IMR-90 (cell line): ENCODE data around the gene SIPA1L3. TPM values are rescaled to one million over a fixed set of nuclear protein-coding genes. Genes with fewer than 3 reads are reported as not detected.

ENCODE experiments used
- ATAC-seq: fragments of 200-7000 bp; cut with Tn5 transposase; 2 replicates; pipeline ENCODE4 v1.9.1; 2020; ENCODE audit warnings: low read depth, mild to moderate bottlenecking, moderate library complexity
- BruUV-seq: library from RNA; stranded (reverse); fragments of 400-500 nt; replicated peaks from 2 replicates; lab custom pipeline; 2021; lab: Mats Ljungman, UMichigan
- CTCF ChIA-PET: fragments of 300-600 bp; formaldehyde crosslinking; extraction: SDS; loops from one replicate; lab custom pipeline; 2021; ENCODE audit warnings: antibody characterized with exemption; lab: Yijun Ruan, JAX
- POLR2A ChIA-PET: fragments of 300-600 bp; sonication (Branson Sonifier 250); formaldehyde crosslinking; loops from one replicate; lab custom pipeline; 2022; ENCODE audit warnings: antibody characterized with exemption; ENCODE audit not compliant: unreplicated experiment; lab: Charles Lee
- DNase-seq: peaks from one replicate; pipeline ENCODE4 v3.0.0; 2013
- H2AFZ ChIP-seq: replicated peaks from 2 replicates; pipeline ENCODE3; 2013; ENCODE audit warnings: low read length, mild to moderate bottlenecking; ENCODE audit not compliant: poor library complexity
- H2AK5ac ChIP-seq: 2 replicates; pipeline ENCODE4 v1.6.1; 2013; ENCODE audit warnings: low read depth, low read length, inconsistent platforms
- H2AK9ac ChIP-seq: replicated peaks from 2 replicates; pipeline ENCODE3; 2013; ENCODE audit warnings: mild to moderate bottlenecking, low read depth, low read length, moderate library complexity; ENCODE audit not compliant: poor library complexity
- H2BK120ac ChIP-seq: 2 replicates; pipeline ENCODE4 v1.6.1; 2013; ENCODE audit warnings: low read depth, low read length, inconsistent platforms
- H2BK15ac ChIP-seq: 3 replicates; pipeline ENCODE4 v1.6.1; 2013; ENCODE audit warnings: low read depth, low read length, inconsistent platforms
- H2BK20ac ChIP-seq: 2 replicates; pipeline ENCODE4 v1.6.1; 2013; ENCODE audit warnings: low read depth, mild to moderate bottlenecking, inconsistent platforms, low read length, moderate library complexity
- H2BK5ac ChIP-seq: 2 replicates; pipeline ENCODE4 v1.6.1; 2013; ENCODE audit warnings: mild to moderate bottlenecking, low read depth, low read length, inconsistent platforms; ENCODE audit not compliant: poor library complexity, severe bottlenecking
- H3K14ac ChIP-seq: replicated peaks from 2 replicates; pipeline ENCODE4 v1.6.1; 2013; ENCODE audit warnings: low read depth, low read length, inconsistent platforms
- H3K18ac ChIP-seq: 2 replicates; pipeline ENCODE4 v1.6.1; 2013; ENCODE audit warnings: low read depth, low read length, control low read depth
- H3K23ac ChIP-seq: 2 replicates; pipeline ENCODE4 v1.6.1; 2013; ENCODE audit warnings: low read depth, low read length, inconsistent platforms
- H3K27ac ChIP-seq: 2 replicates; pipeline ENCODE4 v1.5.1; 2013; ENCODE audit warnings: mild to moderate bottlenecking, control low read depth, low read length; ENCODE audit not compliant: insufficient read depth
- H3K27me3 ChIP-seq: 2 replicates; pipeline ENCODE4 v1.6.1; 2013; ENCODE audit warnings: low read length; ENCODE audit not compliant: control insufficient read depth, insufficient read depth
- H3K36me3 ChIP-seq: 2 replicates; pipeline ENCODE4 v1.6.1; 2013; ENCODE audit warnings: low read length, mixed read lengths; ENCODE audit not compliant: control insufficient read depth, insufficient read depth
- H3K4ac ChIP-seq: 2 replicates; pipeline ENCODE4 v1.6.1; 2013; ENCODE audit warnings: low read depth, low read length, inconsistent platforms
- H3K4me1 ChIP-seq: 2 replicates; pipeline ENCODE4 v1.6.1; 2013; ENCODE audit warnings: low read length, mixed read lengths; ENCODE audit not compliant: control insufficient read depth, insufficient read depth
- H3K4me2 ChIP-seq: 2 replicates; pipeline ENCODE4 v1.6.1; 2013; ENCODE audit warnings: low read depth, mild to moderate bottlenecking, control low read depth, low read length, moderate library complexity
- H3K4me3 ChIP-seq: 2 replicates; pipeline ENCODE4 v1.5.1; 2013; ENCODE audit warnings: low read depth, mild to moderate bottlenecking, control low read depth, low read length, moderate library complexity; ENCODE audit not compliant: insufficient read depth
- H3K56ac ChIP-seq: 2 replicates; pipeline ENCODE4 v1.6.1; 2013; ENCODE audit warnings: low read length, inconsistent platforms; ENCODE audit not compliant: insufficient read depth; ENCODE audit errors: extremely low read depth
- H3K79me1 ChIP-seq, 2 experiments: 2 replicates each; pipeline ENCODE4 v1.6.1; 2013; ENCODE audit warnings: low read length in 2 of 2, inconsistent platforms in 1 of 2, low read depth in 1 of 2
- H3K9ac ChIP-seq: 2 replicates; pipeline ENCODE4 v1.6.1; 2013; ENCODE audit warnings: low read depth, low read length, control low read depth
- H3K9me1 ChIP-seq: 2 replicates; pipeline ENCODE4 v1.6.1; 2013; ENCODE audit warnings: low read length, inconsistent platforms; ENCODE audit not compliant: insufficient read depth
- H3K9me3 ChIP-seq: 2 replicates; pipeline ENCODE4 v1.6.1; 2013; ENCODE audit warnings: low read length; ENCODE audit not compliant: control insufficient read depth, insufficient read depth
- H4K20me1 ChIP-seq: 2 replicates; pipeline ENCODE4 v1.6.1; 2013; ENCODE audit warnings: low read length, inconsistent platforms; ENCODE audit not compliant: insufficient read depth
- H4K5ac ChIP-seq: 2 replicates; pipeline ENCODE4 v1.6.1; 2013; ENCODE audit warnings: mild to moderate bottlenecking, low read depth, low read length, control low read depth
- H4K8ac ChIP-seq, 2 experiments: 2 replicates each; pipeline ENCODE4 v1.6.1; 2013; ENCODE audit warnings: low read depth in 2 of 2, low read length in 2 of 2, control low read depth in 1 of 2, inconsistent platforms in 1 of 2
- H4K91ac ChIP-seq: 2 replicates; pipeline ENCODE4 v1.6.1; 2013; ENCODE audit warnings: low read depth, low read length, inconsistent platforms; ENCODE audit not compliant: insufficient read depth
- BHLHE40 ChIP-seq: fragments of 150-350 bp; IDR thresholded peaks from 2 replicates; pipeline ENCODE4 v1.6.1; 2016; ENCODE audit warnings: mild to moderate bottlenecking, low read depth, low read length
- CEBPB ChIP-seq: IDR thresholded peaks from 2 replicates; pipeline ENCODE4 v1.6.1; 2012; ENCODE audit warnings: low read depth, low read length, improper control_type of control experiment
- MAFK ChIP-seq: IDR thresholded peaks from 2 replicates; pipeline ENCODE4 v1.6.1; 2012; ENCODE audit warnings: low read depth, low read length, improper control_type of control experiment
- MAZ ChIP-seq: IDR thresholded peaks from 2 replicates; pipeline ENCODE4 v1.6.1; 2012; ENCODE audit warnings: low read depth, mild to moderate bottlenecking, low read length, improper control_type of control experiment, moderate library complexity, borderline replicate concordance
- MXI1 ChIP-seq: IDR thresholded peaks from 2 replicates; pipeline ENCODE4 v1.6.1; 2012; ENCODE audit warnings: low read depth, mild to moderate bottlenecking, low read length, moderate library complexity, borderline replicate concordance
- RAD21 ChIP-seq: IDR thresholded peaks from 2 replicates; pipeline ENCODE4 v1.6.1; 2012; ENCODE audit warnings: low read length, improper control_type of control experiment
- RCOR1 ChIP-seq: IDR thresholded peaks from 2 replicates; pipeline ENCODE4 v1.6.1; 2012; ENCODE audit warnings: mild to moderate bottlenecking, low read length, improper control_type of control experiment; ENCODE audit not compliant: insufficient replicate concordance
- WGBS, 2 experiments: methylation state at CpG; one replicate each; pipeline versions ENCODE4 v1.1.5 to v1.1.7; 2013; ENCODE audit warnings: missing lambda C conversion rate in 2 of 2; ENCODE audit not compliant: insufficient read length in 1 of 2; ENCODE audit errors: extremely low coverage in 2 of 2; 5-methylcytosine and 5-hydroxymethylcytosine counted together
- dilution Hi-C: fragments of 300-500 bp; cut with HindIII; formaldehyde crosslinking; loops from one replicate; pipeline ENCODE4 v1.14.3; 2018; ENCODE audit warnings: low sequenced_read_pairs; ENCODE audit not compliant: unreplicated experiment
- in situ Hi-C: fragments of 300-500 bp; cut with MboI; formaldehyde crosslinking; loops from 3 replicates; pipeline ENCODE4 v1.14.3; 2019; ENCODE audit warnings: low sequenced_read_pairs, inconsistent platforms, mixed read lengths
- intact Hi-C: fragments of 100-400 bp; cut with micrococcal nuclease; formaldehyde crosslinking; loops from 2 replicates; pipeline ENCODE4 v1.10.0; 2022
- polyA plus RNA-seq, 3 experiments: library from polyadenylated mRNA; depleted of rRNA; stranded (reverse); fragments of >200 nt; gene quantifications; 2 replicates each; pipeline ENCODE4 v1.2.3, GENCODE V29; 2012; ENCODE audit warnings: low replicate concordance in 1 of 3
- total RNA-seq: library from RNA; depleted of rRNA; stranded (reverse); fragments of >200 nt; gene quantifications from 2 replicates; pipeline ENCODE4 v1.2.3, GENCODE V29; 2012
- TF ChIP-seq, protein P1 (sequence below): conservative IDR thresholded peaks from 2 replicates; pipeline ENCODE4 v1.5.1; 2012; ENCODE audit warnings: mild to moderate bottlenecking, low read depth, low read length, improper control_type of control experiment
- TF ChIP-seq, protein P2 (sequence below): fragments of 150-350 bp; IDR thresholded peaks from 2 replicates; pipeline ENCODE4 v1.6.1; 2016; ENCODE audit warnings: low read depth, mild to moderate bottlenecking, low read length, moderate library complexity, borderline replicate concordance

Gene SIPA1L3
- total and polyA plus RNA-seq, 2 of the 4 experiments (the other 2 are of a cell fraction), result 4.1 to 9.4 TPM

DNA sequence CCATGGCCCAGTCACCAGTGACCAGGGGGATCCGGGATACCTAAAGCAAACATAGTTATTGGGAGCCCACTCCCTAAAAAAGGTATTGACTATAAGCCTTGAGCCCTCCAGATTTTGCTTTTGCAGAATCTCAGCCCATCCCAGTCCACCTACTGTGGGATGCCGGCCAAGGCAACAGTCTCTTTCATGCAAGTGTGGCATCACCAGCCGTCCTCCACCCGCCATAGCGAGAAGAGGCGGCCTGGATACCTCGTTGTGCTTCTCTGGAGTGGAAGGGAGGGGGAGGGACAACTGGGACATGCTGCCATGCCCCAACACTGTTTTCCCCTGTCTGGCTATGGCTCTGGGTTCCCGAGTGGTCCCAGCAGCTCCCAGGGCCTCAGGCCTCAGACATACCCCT, 193.6 kb downstream of the SIPA1L3 start:
- peaks cover 28% of the 10 kb centered on the region for H3K36me3 ChIP-seq
- no peak overlapping the region for H2AK5ac ChIP-seq
- H3K4me3 ChIP-seq, result no peak overlapping the region
- H3K27ac ChIP-seq, result no peak overlapping the region
- H2BK15ac ChIP-seq, result no peak overlapping the region
- no peak overlapping the region for H4K8ac ChIP-seq
- peaks cover 3% of the 10 kb centered on the region; the same call in 1 of the 2 replicates for H4K20me1 ChIP-seq
- no peak for TF ChIP-seq MXI1
- no peak for TF ChIP-seq MAZ
- no peak for TF ChIP-seq BHLHE40
- TF ChIP-seq RCOR1, result no peak
- TF ChIP-seq, protein P1, sequence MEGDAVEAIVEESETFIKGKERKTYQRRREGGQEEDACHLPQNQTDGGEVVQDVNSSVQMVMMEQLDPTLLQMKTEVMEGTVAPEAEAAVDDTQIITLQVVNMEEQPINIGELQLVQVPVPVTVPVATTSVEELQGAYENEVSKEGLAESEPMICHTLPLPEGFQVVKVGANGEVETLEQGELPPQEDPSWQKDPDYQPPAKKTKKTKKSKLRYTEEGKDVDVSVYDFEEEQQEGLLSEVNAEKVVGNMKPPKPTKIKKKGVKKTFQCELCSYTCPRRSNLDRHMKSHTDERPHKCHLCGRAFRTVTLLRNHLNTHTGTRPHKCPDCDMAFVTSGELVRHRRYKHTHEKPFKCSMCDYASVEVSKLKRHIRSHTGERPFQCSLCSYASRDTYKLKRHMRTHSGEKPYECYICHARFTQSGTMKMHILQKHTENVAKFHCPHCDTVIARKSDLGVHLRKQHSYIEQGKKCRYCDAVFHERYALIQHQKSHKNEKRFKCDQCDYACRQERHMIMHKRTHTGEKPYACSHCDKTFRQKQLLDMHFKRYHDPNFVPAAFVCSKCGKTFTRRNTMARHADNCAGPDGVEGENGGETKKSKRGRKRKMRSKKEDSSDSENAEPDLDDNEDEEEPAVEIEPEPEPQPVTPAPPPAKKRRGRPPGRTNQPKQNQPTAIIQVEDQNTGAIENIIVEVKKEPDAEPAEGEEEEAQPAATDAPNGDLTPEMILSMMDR, result no peak
- TF ChIP-seq MAFK, result no peak
- TF ChIP-seq, protein P2, sequence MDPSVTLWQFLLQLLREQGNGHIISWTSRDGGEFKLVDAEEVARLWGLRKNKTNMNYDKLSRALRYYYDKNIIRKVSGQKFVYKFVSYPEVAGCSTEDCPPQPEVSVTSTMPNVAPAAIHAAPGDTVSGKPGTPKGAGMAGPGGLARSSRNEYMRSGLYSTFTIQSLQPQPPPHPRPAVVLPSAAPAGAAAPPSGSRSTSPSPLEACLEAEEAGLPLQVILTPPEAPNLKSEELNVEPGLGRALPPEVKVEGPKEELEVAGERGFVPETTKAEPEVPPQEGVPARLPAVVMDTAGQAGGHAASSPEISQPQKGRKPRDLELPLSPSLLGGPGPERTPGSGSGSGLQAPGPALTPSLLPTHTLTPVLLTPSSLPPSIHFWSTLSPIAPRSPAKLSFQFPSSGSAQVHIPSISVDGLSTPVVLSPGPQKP, result no peak
- TF ChIP-seq RAD21, result no peak
- TF ChIP-seq CEBPB, result no peak
- BruUV-seq, result no TSS peak
- no peak overlapping the region for H4K5ac ChIP-seq
- no peak overlapping the region for H3K9ac ChIP-seq
- H2AK9ac ChIP-seq, result peak overlapping the region; percentile 16
- H2BK120ac ChIP-seq, result no peak overlapping the region
- H3K4ac ChIP-seq, result no peak overlapping the region
- peaks cover 14 to 41% of the 10 kb centered on the region in 2 experiments for H3K79me1 ChIP-seq
- WGBS, 2 experiments, result 80% methylated on average over 1 of the region's 8 CpGs; no CpG with 5 or more reads in 1 of the 2 experiments
- no peak overlapping the region for H3K56ac ChIP-seq
- H2BK20ac ChIP-seq, result no peak overlapping the region
- DNase-seq (no peak), ATAC-seq (no peak)
- no peak overlapping the region for H2AFZ ChIP-seq
- H3K4me1 ChIP-seq, result no peaks in the 10 kb centered on the region
- ChIA-PET POLR2A (no interaction called here), CTCF (no interaction called here)
- no peak overlapping the region for H3K14ac ChIP-seq
- H3K27me3 ChIP-seq, result no peaks in the 10 kb centered on the region
- no peak overlapping the region for H3K18ac ChIP-seq
- intact Hi-C loops, result no loop called here
- in situ Hi-C loops, result no loop called here
- peaks cover 9% of the 10 kb centered on the region for H3K9me3 ChIP-seq
- dilution Hi-C loops, result no loop called here
- no peak overlapping the region for H2BK5ac ChIP-seq
- H3K4me2 ChIP-seq, result no peak overlapping the region
- H3K23ac ChIP-seq, result no peak overlapping the region
- peaks cover 4% of the 10 kb centered on the region for H3K9me1 ChIP-seq
- H4K91ac ChIP-seq, result no peak overlapping the region
